K562 (cell line): ENCODE data around the gene ITGB5. TPM values are rescaled to one million over a fixed set of nuclear protein-coding genes. Genes with fewer than 3 reads are reported as not detected.

Experiments
- ATF7 ChIP-seq: fragments of 450-650 bp; IDR thresholded peaks from 2 replicates; pipeline ENCODE4 v1.7.1; 2014; ENCODE audit warnings: mild to moderate bottlenecking, moderate library complexity
- CHD2 ChIP-seq: IDR thresholded peaks from 2 replicates; pipeline ENCODE4 v1.6.1; 2011; ENCODE audit warnings: low read depth, low read length
- FOXJ2 ChIP-seq: fragments of 200-800 bp; sonication (Bioruptor generic); IDR thresholded peaks from 2 replicates; pipeline ENCODE4 v1.6.1; 2016; ENCODE audit warnings: missing genetic modification characterization, missing compliant biosample characterization
- HDAC6 ChIP-seq: IDR thresholded peaks from 2 replicates; pipeline ENCODE4 v1.6.1; 2012; ENCODE audit warnings: low read depth, mild to moderate bottlenecking, control low read depth, inconsistent platforms, low read length, moderate library complexity
- JUN ChIP-seq, 2 experiments: sonication (generic) in 1 of 2; formaldehyde crosslinking in 1 of 2; IDR thresholded peaks; 2 replicates each; pipeline versions ENCODE4 v1.6.1 to v1.8.0; 2012 to 2022; ENCODE audit warnings: borderline replicate concordance in 2 of 2, mild to moderate bottlenecking in 2 of 2, improper control_type of control experiment in 1 of 2, low read depth in 1 of 2, low read length in 1 of 2, missing genetic modification reagents in 1 of 2
- KAT8 ChIP-seq: fragments of 450-650 bp; IDR thresholded peaks from 2 replicates; pipeline ENCODE4 v1.6.1; 2016; ENCODE audit warnings: low read depth, mild to moderate bottlenecking
- MTA1 ChIP-seq: fragments of 450-650 bp; IDR thresholded peaks from 2 replicates; pipeline ENCODE4 v1.6.1; 2017; ENCODE audit warnings: borderline replicate concordance
- MTF1 ChIP-seq: fragments of 250-450 bp; sonication (Bioruptor Pico); IDR thresholded peaks from 2 replicates; pipeline ENCODE4 v1.9.0; 2021; ENCODE audit warnings: moderate library complexity, mild to moderate bottlenecking, inconsistent platforms, borderline replicate concordance
- POLR2A ChIP-seq: fragments of 450-650 bp; conservative IDR thresholded peaks from 2 replicates; pipeline ENCODE4 v1.6.1; 2016
- RBM25 ChIP-seq: fragments of 200-400 bp; formaldehyde crosslinking; IDR thresholded peaks from 2 replicates; pipeline ENCODE4 v1.6.1; 2018; ENCODE audit warnings: low read length, low read depth, moderate library complexity; ENCODE audit not compliant: severe bottlenecking
- SMC3 ChIP-seq: conservative IDR thresholded peaks from 2 replicates; pipeline ENCODE4 v1.6.1; 2011; ENCODE audit warnings: low read depth, low read length, improper control_type of control experiment; ENCODE audit not compliant: insufficient read depth
- SOX6 ChIP-seq: fragments of 450-650 bp; IDR thresholded peaks from 2 replicates; pipeline ENCODE4 v1.6.1; 2014; ENCODE audit warnings: mild to moderate bottlenecking
- ZNF224 ChIP-seq: sonication (generic); formaldehyde crosslinking; IDR thresholded peaks from 2 replicates; pipeline ENCODE4 v1.8.0; 2022; ENCODE audit warnings: mild to moderate bottlenecking, missing genetic modification reagents
- ZNF668 ChIP-seq: fragments of 250-450 bp; sonication (Bioruptor Pico); IDR thresholded peaks from 2 replicates; pipeline ENCODE4 v1.8.0; 2022; ENCODE audit warnings: mild to moderate bottlenecking, inconsistent platforms
- ZNF778 ChIP-seq: fragments of 450-650 bp; formaldehyde crosslinking; IDR thresholded peaks from 2 replicates; pipeline ENCODE4 v1.4.0; 2020; ENCODE audit warnings: mild to moderate bottlenecking, moderate library complexity
- polyA plus RNA-seq, 8 experiments: library from polyadenylated mRNA; depleted of rRNA in 4 of 8; stranded (reverse) in 5 of 8; unstranded in 3 of 8; fragments of >200 nt; fragmentation: Nextera tagmentation in 2 of 8; fragmentation: Illumina TruSeq in 1 of 8; extraction: Ambion mirVana in 2 of 8; extraction: Trizol in 1 of 8; gene quantifications; 2 replicates each; pipeline versions ENCODE4 v1.2.1 to v1.2.3, GENCODE V29; 2011 to 2014; ENCODE audit warnings: inconsistent platforms in 1 of 8, missing spikeins in 1 of 8
- total RNA-seq, 7 experiments: library from RNA; depleted of rRNA in 6 of 7; stranded (reverse); fragments of >200 nt in 6 of 7; fragmentation: Illumina TruSeq in 2 of 7; extraction: Trizol in 2 of 7; gene quantifications; 2 replicates each; pipeline versions ENCODE4 v1.2.1 to v1.2.3, GENCODE V29; 2011 to 2021; ENCODE audit warnings: low replicate concordance in 1 of 7
- TF ChIP-seq, protein P1 (sequence below): IDR thresholded peaks from 2 replicates; pipeline ENCODE4 v1.6.1; 2012; ENCODE audit warnings: low read depth, low read length, improper control_type of control experiment, borderline replicate concordance
- TF ChIP-seq, protein P2 (sequence below): fragments of 200-400 bp; formaldehyde crosslinking; IDR thresholded peaks from 2 replicates; pipeline ENCODE4 v1.6.1; 2017; ENCODE audit warnings: mild to moderate bottlenecking, low read depth, low read length, moderate library complexity
- TF ChIP-seq, protein P3 (sequence below): fragments of 450-650 bp; IDR thresholded peaks from 2 replicates; pipeline ENCODE4 v1.6.1; 2017; ENCODE audit warnings: antibody characterized with exemption
- TF ChIP-seq, protein P4 (sequence below): fragments of 450-650 bp; IDR thresholded peaks from 2 replicates; pipeline ENCODE4 v1.6.1; 2017; ENCODE audit warnings: mild to moderate bottlenecking, moderate library complexity
- TF ChIP-seq, protein P5 (sequence below): fragments of 450-650 bp; IDR thresholded peaks from 2 replicates; pipeline ENCODE4 v1.6.1; 2016; ENCODE audit warnings: antibody characterized with exemption

The ITGB5 gene
- total and polyA plus RNA-seq, 9 of the 15 experiments (the other 6 are each of a cell fraction or from before 2014, with no cell fraction given) = 1.7 to 46.8 (median 9.9) TPM

DNA sequence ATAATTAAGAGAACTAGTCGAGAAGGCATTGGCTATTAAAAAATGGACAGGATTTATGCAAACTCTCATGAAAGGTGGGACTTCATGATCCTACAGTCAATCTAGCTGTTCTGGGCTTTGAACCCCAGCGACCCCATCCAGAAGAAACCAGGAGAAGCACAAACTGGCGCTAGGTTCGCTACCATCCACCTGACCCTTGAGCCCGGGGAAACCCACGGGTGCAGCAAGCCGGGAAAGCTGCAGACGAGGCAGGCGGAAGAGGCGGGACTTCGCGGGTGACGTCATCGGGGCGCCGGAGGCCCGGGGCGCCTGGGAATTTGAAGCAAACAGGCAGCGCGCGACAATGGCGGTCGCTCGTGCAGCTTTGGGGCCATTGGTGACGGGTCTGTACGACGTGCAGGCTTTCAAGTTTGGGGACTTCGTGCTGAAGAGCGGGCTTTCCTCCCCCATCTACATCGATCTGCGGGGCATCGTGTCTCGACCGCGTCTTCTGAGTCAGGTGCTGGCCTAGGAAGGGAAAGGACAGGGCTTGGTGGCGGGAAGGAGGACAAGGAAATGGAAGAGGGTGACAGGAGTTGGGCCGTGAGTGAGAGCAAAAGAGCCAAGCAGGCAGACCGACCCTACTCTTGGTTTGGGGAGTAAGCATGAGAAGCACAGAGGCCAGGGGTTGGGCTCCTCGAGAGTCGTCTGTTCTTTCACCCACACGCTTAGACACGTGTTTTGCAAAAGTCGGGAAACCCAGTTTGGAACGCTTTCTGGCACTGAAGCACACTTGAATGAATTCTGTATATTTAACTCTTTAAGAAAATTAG lies 156.8 kb downstream of the ITGB5 start, which contains the start of gene UMPS (continued):
- TF ChIP-seq, protein P1, sequence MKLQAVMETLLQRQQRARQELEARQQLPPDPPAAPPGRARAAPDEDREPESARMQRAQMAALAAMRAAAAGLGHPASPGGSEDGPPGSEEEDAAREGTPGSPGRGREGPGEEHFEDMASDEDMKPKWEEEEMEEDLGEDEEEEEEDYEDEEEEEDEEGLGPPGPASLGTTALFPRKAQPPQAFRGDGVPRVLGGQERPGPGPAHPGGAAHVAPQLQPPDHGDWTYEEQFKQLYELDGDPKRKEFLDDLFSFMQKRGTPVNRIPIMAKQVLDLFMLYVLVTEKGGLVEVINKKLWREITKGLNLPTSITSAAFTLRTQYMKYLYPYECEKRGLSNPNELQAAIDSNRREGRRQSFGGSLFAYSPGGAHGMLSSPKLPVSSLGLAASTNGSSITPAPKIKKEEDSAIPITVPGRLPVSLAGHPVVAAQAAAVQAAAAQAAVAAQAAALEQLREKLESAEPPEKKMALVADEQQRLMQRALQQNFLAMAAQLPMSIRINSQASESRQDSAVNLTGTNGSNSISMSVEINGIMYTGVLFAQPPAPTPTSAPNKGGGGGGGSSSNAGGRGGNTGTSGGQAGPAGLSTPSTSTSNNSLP = no peak
- TF ChIP-seq HDAC6 (no peak), SMC3 (no peak), ZNF224 (CRISPR knock-in tag) (no peak), CHD2 (no peak), ZNF778 (CRISPR knock-in tag) (no peak), MTF1 (CRISPR knock-in tag) (no peak), JUN (IDR thresholded peaks at IDR 0.05; ENCODE audit: borderline replicate concordance, low read depth, low read length) (peak; percentile 95), JUN (CRISPR knock-in tag; IDR thresholded peaks at IDR 0.05; ENCODE audit: borderline replicate concordance) (peak; percentile 81; the same call in 1 of the 2 replicates), MTA1 (peak; percentile 95), ZNF668 (CRISPR knock-in tag) (no peak), SOX6 (no peak), RBM25 (no peak), KAT8 (0 out of 2 replicates have a peak, but pooled peaks have one; percentile 14), FOXJ2 (tag) (no peak), ATF7 (peak; percentile 99), POLR2A (peak; percentile 92)
- TF ChIP-seq, protein P2, sequence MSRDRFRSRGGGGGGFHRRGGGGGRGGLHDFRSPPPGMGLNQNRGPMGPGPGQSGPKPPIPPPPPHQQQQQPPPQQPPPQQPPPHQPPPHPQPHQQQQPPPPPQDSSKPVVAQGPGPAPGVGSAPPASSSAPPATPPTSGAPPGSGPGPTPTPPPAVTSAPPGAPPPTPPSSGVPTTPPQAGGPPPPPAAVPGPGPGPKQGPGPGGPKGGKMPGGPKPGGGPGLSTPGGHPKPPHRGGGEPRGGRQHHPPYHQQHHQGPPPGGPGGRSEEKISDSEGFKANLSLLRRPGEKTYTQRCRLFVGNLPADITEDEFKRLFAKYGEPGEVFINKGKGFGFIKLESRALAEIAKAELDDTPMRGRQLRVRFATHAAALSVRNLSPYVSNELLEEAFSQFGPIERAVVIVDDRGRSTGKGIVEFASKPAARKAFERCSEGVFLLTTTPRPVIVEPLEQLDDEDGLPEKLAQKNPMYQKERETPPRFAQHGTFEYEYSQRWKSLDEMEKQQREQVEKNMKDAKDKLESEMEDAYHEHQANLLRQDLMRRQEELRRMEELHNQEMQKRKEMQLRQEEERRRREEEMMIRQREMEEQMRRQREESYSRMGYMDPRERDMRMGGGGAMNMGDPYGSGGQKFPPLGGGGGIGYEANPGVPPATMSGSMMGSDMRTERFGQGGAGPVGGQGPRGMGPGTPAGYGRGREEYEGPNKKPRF = no peak
- TF ChIP-seq, protein P3, sequence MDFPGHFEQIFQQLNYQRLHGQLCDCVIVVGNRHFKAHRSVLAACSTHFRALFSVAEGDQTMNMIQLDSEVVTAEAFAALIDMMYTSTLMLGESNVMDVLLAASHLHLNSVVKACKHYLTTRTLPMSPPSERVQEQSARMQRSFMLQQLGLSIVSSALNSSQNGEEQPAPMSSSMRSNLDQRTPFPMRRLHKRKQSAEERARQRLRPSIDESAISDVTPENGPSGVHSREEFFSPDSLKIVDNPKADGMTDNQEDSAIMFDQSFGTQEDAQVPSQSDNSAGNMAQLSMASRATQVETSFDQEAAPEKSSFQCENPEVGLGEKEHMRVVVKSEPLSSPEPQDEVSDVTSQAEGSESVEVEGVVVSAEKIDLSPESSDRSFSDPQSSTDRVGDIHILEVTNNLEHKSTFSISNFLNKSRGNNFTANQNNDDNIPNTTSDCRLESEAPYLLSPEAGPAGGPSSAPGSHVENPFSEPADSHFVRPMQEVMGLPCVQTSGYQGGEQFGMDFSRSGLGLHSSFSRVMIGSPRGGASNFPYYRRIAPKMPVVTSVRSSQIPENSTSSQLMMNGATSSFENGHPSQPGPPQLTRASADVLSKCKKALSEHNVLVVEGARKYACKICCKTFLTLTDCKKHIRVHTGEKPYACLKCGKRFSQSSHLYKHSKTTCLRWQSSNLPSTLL = no peak
- TF ChIP-seq, protein P4, sequence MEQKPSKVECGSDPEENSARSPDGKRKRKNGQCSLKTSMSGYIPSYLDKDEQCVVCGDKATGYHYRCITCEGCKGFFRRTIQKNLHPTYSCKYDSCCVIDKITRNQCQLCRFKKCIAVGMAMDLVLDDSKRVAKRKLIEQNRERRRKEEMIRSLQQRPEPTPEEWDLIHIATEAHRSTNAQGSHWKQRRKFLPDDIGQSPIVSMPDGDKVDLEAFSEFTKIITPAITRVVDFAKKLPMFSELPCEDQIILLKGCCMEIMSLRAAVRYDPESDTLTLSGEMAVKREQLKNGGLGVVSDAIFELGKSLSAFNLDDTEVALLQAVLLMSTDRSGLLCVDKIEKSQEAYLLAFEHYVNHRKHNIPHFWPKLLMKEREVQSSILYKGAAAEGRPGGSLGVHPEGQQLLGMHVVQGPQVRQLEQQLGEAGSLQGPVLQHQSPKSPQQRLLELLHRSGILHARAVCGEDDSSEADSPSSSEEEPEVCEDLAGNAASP = no peak
- TF ChIP-seq, protein P5, sequence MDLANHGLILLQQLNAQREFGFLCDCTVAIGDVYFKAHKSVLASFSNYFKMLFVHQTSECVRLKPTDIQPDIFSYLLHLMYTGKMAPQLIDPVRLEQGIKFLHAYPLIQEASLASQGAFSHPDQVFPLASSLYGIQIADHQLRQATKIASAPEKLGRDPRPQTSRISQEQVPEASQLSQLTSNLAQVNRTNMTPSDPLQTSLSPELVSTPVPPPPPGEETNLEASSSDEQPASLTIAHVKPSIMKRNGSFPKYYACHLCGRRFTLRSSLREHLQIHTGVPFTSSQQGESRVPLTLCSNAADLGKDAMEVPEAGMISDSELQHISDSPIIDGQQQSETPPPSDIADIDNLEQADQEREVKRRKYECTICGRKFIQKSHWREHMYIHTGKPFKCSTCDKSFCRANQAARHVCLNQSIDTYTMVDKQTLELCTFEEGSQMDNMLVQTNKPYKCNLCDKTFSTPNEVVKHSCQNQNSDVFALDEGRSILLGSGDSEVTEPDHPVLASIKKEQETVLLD = no peak
